ENCODE results near the gene KRTAP2-1.

DNA sequence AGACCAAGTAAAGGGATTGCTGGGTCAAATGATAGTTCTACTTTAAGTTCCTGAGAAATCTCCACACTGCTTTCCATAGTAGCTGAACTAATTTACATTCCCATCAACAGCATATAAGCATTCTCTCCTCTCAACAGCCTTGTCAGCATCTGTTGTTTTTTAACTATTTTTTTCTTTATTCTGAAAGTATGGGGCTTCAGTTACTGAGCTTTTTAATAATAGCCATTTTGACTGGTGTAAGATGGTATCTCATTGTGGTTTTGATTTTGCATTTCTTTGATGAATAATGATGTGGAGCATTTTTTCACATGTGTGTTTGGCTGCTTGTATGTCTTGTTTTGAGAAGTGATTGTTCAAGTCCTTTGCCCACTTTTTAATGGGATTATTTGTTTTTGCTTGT, 5.5 kb upstream of the KRTAP2-1 start:
- TF ChIP-seq, protein P1, sequence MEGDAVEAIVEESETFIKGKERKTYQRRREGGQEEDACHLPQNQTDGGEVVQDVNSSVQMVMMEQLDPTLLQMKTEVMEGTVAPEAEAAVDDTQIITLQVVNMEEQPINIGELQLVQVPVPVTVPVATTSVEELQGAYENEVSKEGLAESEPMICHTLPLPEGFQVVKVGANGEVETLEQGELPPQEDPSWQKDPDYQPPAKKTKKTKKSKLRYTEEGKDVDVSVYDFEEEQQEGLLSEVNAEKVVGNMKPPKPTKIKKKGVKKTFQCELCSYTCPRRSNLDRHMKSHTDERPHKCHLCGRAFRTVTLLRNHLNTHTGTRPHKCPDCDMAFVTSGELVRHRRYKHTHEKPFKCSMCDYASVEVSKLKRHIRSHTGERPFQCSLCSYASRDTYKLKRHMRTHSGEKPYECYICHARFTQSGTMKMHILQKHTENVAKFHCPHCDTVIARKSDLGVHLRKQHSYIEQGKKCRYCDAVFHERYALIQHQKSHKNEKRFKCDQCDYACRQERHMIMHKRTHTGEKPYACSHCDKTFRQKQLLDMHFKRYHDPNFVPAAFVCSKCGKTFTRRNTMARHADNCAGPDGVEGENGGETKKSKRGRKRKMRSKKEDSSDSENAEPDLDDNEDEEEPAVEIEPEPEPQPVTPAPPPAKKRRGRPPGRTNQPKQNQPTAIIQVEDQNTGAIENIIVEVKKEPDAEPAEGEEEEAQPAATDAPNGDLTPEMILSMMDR (conservative IDR thresholded peaks at IDR 0.05; ENCODE audit: low read depth in 2 of 2): no peak
- TF ChIP-seq EZH2phosphoT487 (IDR thresholded peaks at IDR 0.05; ENCODE audit: unreplicated experiment): no peak
- TF ChIP-seq EZH2 (IDR thresholded peaks at IDR 0.05; ENCODE audit: low read depth, unreplicated experiment): no peak
- TF ChIP-seq, protein P2, sequence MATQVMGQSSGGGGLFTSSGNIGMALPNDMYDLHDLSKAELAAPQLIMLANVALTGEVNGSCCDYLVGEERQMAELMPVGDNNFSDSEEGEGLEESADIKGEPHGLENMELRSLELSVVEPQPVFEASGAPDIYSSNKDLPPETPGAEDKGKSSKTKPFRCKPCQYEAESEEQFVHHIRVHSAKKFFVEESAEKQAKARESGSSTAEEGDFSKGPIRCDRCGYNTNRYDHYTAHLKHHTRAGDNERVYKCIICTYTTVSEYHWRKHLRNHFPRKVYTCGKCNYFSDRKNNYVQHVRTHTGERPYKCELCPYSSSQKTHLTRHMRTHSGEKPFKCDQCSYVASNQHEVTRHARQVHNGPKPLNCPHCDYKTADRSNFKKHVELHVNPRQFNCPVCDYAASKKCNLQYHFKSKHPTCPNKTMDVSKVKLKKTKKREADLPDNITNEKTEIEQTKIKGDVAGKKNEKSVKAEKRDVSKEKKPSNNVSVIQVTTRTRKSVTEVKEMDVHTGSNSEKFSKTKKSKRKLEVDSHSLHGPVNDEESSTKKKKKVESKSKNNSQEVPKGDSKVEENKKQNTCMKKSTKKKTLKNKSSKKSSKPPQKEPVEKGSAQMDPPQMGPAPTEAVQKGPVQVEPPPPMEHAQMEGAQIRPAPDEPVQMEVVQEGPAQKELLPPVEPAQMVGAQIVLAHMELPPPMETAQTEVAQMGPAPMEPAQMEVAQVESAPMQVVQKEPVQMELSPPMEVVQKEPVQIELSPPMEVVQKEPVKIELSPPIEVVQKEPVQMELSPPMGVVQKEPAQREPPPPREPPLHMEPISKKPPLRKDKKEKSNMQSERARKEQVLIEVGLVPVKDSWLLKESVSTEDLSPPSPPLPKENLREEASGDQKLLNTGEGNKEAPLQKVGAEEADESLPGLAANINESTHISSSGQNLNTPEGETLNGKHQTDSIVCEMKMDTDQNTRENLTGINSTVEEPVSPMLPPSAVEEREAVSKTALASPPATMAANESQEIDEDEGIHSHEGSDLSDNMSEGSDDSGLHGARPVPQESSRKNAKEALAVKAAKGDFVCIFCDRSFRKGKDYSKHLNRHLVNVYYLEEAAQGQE (IDR thresholded peaks at IDR 0.05; ENCODE audit: unreplicated experiment): no peak
- no peak for TF ChIP-seq CREB1 (CRISPR knock-in tag; IDR thresholded peaks at IDR 0.05; ENCODE audit: low read depth)
- no peak for TF ChIP-seq POLR2AphosphoS5 (IDR thresholded peaks at IDR 0.05; ENCODE audit: low read depth)

Data from GM23338 (cell line).